Left colon (tissue), 2 donors: Measurements from ENCODE around the gene CGNL1. TPM values are rescaled to one million over a fixed set of nuclear protein-coding genes. Genes with fewer than 3 reads are reported as not detected.

Source experiments
- ATAC-seq: fragments of 200-7000 bp; cut with Tn5 transposase; one replicate; pipeline ENCODE4 v1.9.1; 2020; ENCODE audit warnings: mild to moderate bottlenecking, moderate library complexity
- DNase-seq, 2 donors: peaks; one replicate each; pipeline ENCODE4 v3.0.0-alpha.2; 2020
- intact Hi-C, 2 donors: fragments of 100-400 bp; cut with DNase I in 1 of 2; cut with micrococcal nuclease in 1 of 2; formaldehyde crosslinking; loops; one replicate each; pipeline versions ENCODE4 v1.11.2 to v1.14.0; 2022; cut with DNase I, micrococcal nuclease
- total RNA-seq, 2 donors: library from RNA; stranded (reverse); fragmentation: NEBNext Ultra II Directional; extraction: Animal tissue kit (Norgen Biotek cat#: 25700); gene quantifications; one replicate each; pipeline ENCODE4 v1.2.1, GENCODE V29; 2021
- donor health status: DM: no; HTN: no; CAD: no.
- donor health status: DM: yes; HTN: yes; CAD: no.

The CGNL1 gene
- total RNA-seq, 2 donors from 2014 or later: 2.8 to 4.1 TPM

GRCh38 chr15:57589754-57590153, 213.4 kb downstream of the CGNL1 start:
- intact Hi-C loops: no loop called here
- DNase-seq: no peak
- ATAC-seq: no peak

GRCh38 chr15:57591237-57591821, 215.0 kb downstream of the CGNL1 start:
- DNase-seq (no peak), ATAC-seq (peak; percentile 10)

GRCh38 chr15:57591822-57592367, 215.6 kb downstream of the CGNL1 start, which contains the start of gene MYZAP:
TSS of gene MYZAP (plus strand) at chr15:57591904. CDS start at chr15:57592035, 131 bp downstream.
- ATAC-seq: peak; percentile 84
- intact Hi-C loops: no loop called here
- DNase-seq: peak; percentile 71 to 77

More at GRCh38 chr15:57591237-57591821, 215.0 kb downstream of the CGNL1 start:
- intact Hi-C loops: no loop called here

GRCh38 chr15:57592426-57592825, 216.1 kb downstream of the CGNL1 start:
- intact Hi-C loops: no loop called here
- no peak for DNase-seq
- no peak for ATAC-seq

GRCh38 chr15:57592836-57593420, 216.6 kb downstream of the CGNL1 start:
- ATAC-seq: no peak
- no peak for DNase-seq
- intact Hi-C loops: no loop called here

GRCh38 chr15:57594479-57594878, 218.2 kb downstream of the CGNL1 start:
- ATAC-seq: no peak
- DNase-seq: no peak
- intact Hi-C loops: no loop called here

- ATAC-seq (peak; percentile 56), DNase-seq (no peak)
Measured at GRCh38 chr15:57595011-57595866, 218.9 kb downstream of the CGNL1 start.

GRCh38 chr15:57596301-57596855, 220.1 kb downstream of the CGNL1 start:
- intact Hi-C loops: no loop called here
- no peak for ATAC-seq
- no peak for DNase-seq

More at GRCh38 chr15:57595011-57595866, 218.9 kb downstream of the CGNL1 start:
- intact Hi-C loops: no loop called here

- DNase-seq: no peak
- no peak for ATAC-seq
- intact Hi-C loops: no loop called here
Measured at GRCh38 chr15:57596978-57597377, 220.7 kb downstream of the CGNL1 start.

GRCh38 chr15:57597431-57597830, 221.1 kb downstream of the CGNL1 start:
- intact Hi-C loops: no loop called here
- DNase-seq (no peak), ATAC-seq (no peak)

- no peak for DNase-seq
- intact Hi-C loops: no loop called here
- no peak for ATAC-seq
Measured at GRCh38 chr15:57598346-57598745, 222.0 kb downstream of the CGNL1 start.

GRCh38 chr15:57599296-57599810, 223.0 kb downstream of the CGNL1 start:
- ATAC-seq (peak; percentile 54), DNase-seq (no peak)
- intact Hi-C loops: no loop called here

- DNase-seq: no peak
- intact Hi-C loops: no loop called here
- no peak for ATAC-seq
Measured at GRCh38 chr15:57600197-57600596, 223.9 kb downstream of the CGNL1 start.

Other genes starting within 250 kb of the CGNL1 start
- 10 to 100 TPM; 12.9 to 21.3 TPM for gene MYZAP, start 215.4 kb downstream of the CGNL1 start, total RNA-seq